ENCODE measurements around the gene LTF. TPM values are rescaled to one million over a fixed set of nuclear protein-coding genes. Genes with fewer than 3 reads are reported as not detected.

LTF gene
- total and polyA plus RNA-seq, 2 of the 13 experiments (the other 11 are each of a cell fraction or from before 2014, with no cell fraction given): not detected

DNA sequence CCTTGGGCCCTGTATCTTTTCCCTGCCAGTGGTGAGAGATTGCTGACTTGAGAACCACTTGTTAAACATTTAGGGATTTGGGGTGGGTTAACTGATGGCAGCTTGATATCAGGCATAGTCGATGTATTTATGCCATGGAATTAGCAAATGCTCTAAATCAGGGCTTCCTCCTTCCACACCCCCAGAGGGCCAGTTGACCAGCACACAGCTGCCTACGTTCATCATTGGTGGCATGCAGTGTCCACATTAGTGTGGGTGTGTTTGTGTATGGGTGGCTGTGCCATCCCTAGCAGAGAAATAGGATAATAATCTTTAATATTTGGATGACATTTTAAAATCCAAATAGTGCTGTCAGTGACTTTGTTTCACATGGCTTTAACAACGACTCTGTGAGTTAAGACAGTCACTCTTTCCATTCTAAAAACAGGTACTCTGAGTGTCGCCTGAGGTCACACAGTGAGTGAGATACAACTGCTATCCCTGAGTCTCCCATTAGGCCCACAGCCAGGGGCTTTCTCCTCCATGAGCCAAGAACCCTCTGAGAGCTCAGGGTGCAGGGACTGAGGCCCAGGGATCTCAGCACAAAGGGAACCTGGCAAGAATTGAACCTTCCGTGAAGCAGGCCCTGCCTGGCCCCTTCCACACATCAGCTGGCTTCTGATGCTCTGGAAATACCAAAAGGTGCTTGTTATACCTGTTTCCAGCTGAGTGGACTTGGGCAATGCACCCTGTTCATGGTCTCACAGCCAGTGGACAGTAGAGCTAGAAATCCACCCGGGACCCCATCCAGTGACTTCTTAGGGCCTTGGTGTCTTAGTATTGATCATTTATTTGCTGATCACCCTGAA is 4.3 kb upstream of the LTF start:
- no peak overlapping the region for H3K27ac ChIP-seq (ENCODE audit: extremely low read length, insufficient read depth, low read length)
- 20% methylated on average over 6 of the region's 6 CpGs for WGBS (ENCODE audit: low lambda C conversion rate)
- intact Hi-C loops (cut with micrococcal nuclease; ENCODE audit: unreplicated experiment): no loop called here
- H3K4me1 ChIP-seq (ENCODE audit: insufficient read depth, low read length): no peaks in the 10 kb centered on the region
- H3K36me3 ChIP-seq (replicated peaks in 1 of 2; ENCODE audit: control insufficient read depth in 1 of 2, insufficient read depth in 2 of 2, low read length in 2 of 2): no peaks in the 10 kb centered on the region
- no TSS peak for BruUV-seq (replicated peaks)
- DNase-seq (ENCODE audit: low spot score): no peak
- no peaks in the 10 kb centered on the region for H3K9me3 ChIP-seq (ENCODE audit: low read length)
- POLR2A ChIA-PET: no interaction called here
- H3K4me3 ChIP-seq (replicated peaks in 1 of 3; ENCODE audit: insufficient read depth in 1 of 3, low read depth in 2 of 3, low read length in 3 of 3): no peak overlapping the region
- H3K9ac ChIP-seq (ENCODE audit: insufficient read depth, low read depth, low read length): no peak overlapping the region
- in situ Hi-C loops (cut with HindIII; ENCODE audit: extremely low pct_ligation_motif_present, low pct_unique_long_range_greater_than_20kb): no loop called here
- H3K79me2 ChIP-seq (ENCODE audit: insufficient read depth, low read length): no peaks in the 10 kb centered on the region
- H3K4me2 ChIP-seq (ENCODE audit: low read depth, low read length): no peak overlapping the region
- no peak overlapping the region for H2AFZ ChIP-seq (ENCODE audit: low read length)
- ATAC-seq: no peak
- CTCF ChIA-PET (ENCODE audit: low intra/inter-chr PET ratio, low total read pairs): no interaction called here
- FAIRE-seq: no peak
- no peaks in the 10 kb centered on the region for H4K20me1 ChIP-seq (ENCODE audit: insufficient read depth, low read length)
- H3K27me3 ChIP-seq (ENCODE audit: control insufficient read depth in 1 of 2, insufficient read depth in 2 of 2, low read length in 2 of 2): peaks cover 2 to 7% of the 10 kb centered on the region in 2 experiments; a peak in 1 of 5 replicates
- TF ChIP-seq HIVEP1 (CRISPR knock-in tag; IDR thresholded peaks at IDR 0.05) (no peak), ZNF234 (CRISPR knock-in tag; conservative IDR thresholded peaks at IDR 0.05) (no peak), ZSCAN9 (CRISPR knock-in tag; IDR thresholded peaks at IDR 0.05; ENCODE audit: borderline replicate concordance) (no peak), ZNF33B (CRISPR knock-in tag; IDR thresholded peaks at IDR 0.05) (no peak), ZNF333 (CRISPR knock-in tag; IDR thresholded peaks at IDR 0.05; ENCODE audit: borderline replicate concordance) (no peak), NFKBIZ (CRISPR knock-in tag; IDR thresholded peaks at IDR 0.05) (no peak), ZNF20 (CRISPR knock-in tag; IDR thresholded peaks at IDR 0.05) (no peak), ZNF747 (CRISPR knock-in tag; IDR thresholded peaks at IDR 0.05; ENCODE audit: borderline replicate concordance) (no peak), ATF3 (CRISPR knock-in tag; IDR thresholded peaks at IDR 0.05) (no peak), BRD4 (CRISPR knock-in tag; IDR thresholded peaks at IDR 0.05) (no peak), ZNF775 (CRISPR knock-in tag; IDR thresholded peaks at IDR 0.05; ENCODE audit: borderline replicate concordance) (no peak), ZBTB43 (CRISPR knock-in tag; conservative IDR thresholded peaks at IDR 0.05) (no peak), NFYC (CRISPR knock-in tag; IDR thresholded peaks at IDR 0.05) (no peak), TOE1 (CRISPR knock-in tag; IDR thresholded peaks at IDR 0.05) (no peak), THAP8 (CRISPR knock-in tag; IDR thresholded peaks at IDR 0.05; ENCODE audit: borderline replicate concordance) (no peak)
- TF ChIP-seq, protein P1, sequence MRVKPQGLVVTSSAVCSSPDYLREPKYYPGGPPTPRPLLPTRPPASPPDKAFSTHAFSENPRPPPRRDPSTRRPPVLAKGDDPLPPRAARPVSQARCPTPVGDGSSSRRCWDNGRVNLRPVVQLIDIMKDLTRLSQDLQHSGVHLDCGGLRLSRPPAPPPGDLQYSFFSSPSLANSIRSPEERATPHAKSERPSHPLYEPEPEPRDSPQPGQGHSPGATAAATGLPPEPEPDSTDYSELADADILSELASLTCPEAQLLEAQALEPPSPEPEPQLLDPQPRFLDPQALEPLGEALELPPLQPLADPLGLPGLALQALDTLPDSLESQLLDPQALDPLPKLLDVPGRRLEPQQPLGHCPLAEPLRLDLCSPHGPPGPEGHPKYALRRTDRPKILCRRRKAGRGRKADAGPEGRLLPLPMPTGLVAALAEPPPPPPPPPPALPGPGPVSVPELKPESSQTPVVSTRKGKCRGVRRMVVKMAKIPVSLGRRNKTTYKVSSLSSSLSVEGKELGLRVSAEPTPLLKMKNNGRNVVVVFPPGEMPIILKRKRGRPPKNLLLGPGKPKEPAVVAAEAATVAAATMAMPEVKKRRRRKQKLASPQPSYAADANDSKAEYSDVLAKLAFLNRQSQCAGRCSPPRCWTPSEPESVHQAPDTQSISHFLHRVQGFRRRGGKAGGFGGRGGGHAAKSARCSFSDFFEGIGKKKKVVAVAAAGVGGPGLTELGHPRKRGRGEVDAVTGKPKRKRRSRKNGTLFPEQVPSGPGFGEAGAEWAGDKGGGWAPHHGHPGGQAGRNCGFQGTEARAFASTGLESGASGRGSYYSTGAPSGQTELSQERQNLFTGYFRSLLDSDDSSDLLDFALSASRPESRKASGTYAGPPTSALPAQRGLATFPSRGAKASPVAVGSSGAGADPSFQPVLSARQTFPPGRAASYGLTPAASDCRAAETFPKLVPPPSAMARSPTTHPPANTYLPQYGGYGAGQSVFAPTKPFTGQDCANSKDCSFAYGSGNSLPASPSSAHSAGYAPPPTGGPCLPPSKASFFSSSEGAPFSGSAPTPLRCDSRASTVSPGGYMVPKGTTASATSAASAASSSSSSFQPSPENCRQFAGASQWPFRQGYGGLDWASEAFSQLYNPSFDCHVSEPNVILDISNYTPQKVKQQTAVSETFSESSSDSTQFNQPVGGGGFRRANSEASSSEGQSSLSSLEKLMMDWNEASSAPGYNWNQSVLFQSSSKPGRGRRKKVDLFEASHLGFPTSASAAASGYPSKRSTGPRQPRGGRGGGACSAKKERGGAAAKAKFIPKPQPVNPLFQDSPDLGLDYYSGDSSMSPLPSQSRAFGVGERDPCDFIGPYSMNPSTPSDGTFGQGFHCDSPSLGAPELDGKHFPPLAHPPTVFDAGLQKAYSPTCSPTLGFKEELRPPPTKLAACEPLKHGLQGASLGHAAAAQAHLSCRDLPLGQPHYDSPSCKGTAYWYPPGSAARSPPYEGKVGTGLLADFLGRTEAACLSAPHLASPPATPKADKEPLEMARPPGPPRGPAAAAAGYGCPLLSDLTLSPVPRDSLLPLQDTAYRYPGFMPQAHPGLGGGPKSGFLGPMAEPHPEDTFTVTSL (CRISPR knock-in tag; IDR thresholded peaks at IDR 0.05; ENCODE audit: borderline replicate concordance): no peak

Measured in HepG2 (cell line).